ENCODE measurements around the gene CERS5.

DNA sequence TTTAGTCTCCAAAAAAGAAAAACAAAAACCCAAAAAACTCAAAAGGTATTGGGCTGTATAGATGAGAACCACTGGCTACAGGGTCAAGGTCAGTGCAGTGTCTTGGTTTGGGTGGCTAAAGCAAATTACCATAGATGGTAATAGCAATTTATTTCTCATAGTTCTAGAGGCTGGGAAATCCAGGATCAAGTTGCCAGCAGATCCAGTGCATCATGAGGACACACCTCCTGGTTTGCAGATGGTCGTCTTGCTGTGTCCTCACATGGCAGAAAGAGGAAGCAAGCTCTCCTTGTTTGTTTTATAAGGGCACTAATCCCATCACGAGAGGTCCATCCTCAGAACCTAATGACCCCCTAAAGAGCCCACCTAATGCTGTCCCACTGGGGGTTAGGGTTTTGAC, 44.0 kb downstream of the CERS5 start:
- no peak for TF ChIP-seq EP300 (IDR thresholded peaks at IDR 0.05; ENCODE audit: borderline replicate concordance in 1 of 2, control insufficient read depth in 1 of 2, low read depth in 2 of 2, low read length in 2 of 2)
- TF ChIP-seq, protein P1, sequence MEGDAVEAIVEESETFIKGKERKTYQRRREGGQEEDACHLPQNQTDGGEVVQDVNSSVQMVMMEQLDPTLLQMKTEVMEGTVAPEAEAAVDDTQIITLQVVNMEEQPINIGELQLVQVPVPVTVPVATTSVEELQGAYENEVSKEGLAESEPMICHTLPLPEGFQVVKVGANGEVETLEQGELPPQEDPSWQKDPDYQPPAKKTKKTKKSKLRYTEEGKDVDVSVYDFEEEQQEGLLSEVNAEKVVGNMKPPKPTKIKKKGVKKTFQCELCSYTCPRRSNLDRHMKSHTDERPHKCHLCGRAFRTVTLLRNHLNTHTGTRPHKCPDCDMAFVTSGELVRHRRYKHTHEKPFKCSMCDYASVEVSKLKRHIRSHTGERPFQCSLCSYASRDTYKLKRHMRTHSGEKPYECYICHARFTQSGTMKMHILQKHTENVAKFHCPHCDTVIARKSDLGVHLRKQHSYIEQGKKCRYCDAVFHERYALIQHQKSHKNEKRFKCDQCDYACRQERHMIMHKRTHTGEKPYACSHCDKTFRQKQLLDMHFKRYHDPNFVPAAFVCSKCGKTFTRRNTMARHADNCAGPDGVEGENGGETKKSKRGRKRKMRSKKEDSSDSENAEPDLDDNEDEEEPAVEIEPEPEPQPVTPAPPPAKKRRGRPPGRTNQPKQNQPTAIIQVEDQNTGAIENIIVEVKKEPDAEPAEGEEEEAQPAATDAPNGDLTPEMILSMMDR (IDR thresholded peaks at IDR 0.05 in 2 of 3, conservative IDR thresholded peaks at IDR 0.05 in 1 of 3; ENCODE audit: control insufficient read depth in 2 of 3, extremely low read depth in 1 of 3, insufficient read depth in 1 of 3, low read depth in 3 of 3, low read length in 3 of 3): no peak
- TF ChIP-seq NBN (IDR thresholded peaks at IDR 0.05): no peak
- TF ChIP-seq POLR2A (IDR thresholded peaks at IDR 0.05; ENCODE audit: low read depth, low read length): no peak
- TF ChIP-seq POLR2AphosphoS5 (IDR thresholded peaks at IDR 0.05; ENCODE audit: low read length): no peak
- no peak for TF ChIP-seq TAF1 (IDR thresholded peaks at IDR 0.05; ENCODE audit: borderline replicate concordance, low read depth, low read length)
- TF ChIP-seq SIX5 (IDR thresholded peaks at IDR 0.05; ENCODE audit: low read depth, low read length, severe bottlenecking): no peak
- TF ChIP-seq IKZF1 (conservative IDR thresholded peaks at IDR 0.05): no peak
- TF ChIP-seq MTA3 (IDR thresholded peaks at IDR 0.05; ENCODE audit: borderline replicate concordance, low read length): no peak
- TF ChIP-seq NR2C1 (IDR thresholded peaks at IDR 0.05): no peak
- TF ChIP-seq, protein P2, sequence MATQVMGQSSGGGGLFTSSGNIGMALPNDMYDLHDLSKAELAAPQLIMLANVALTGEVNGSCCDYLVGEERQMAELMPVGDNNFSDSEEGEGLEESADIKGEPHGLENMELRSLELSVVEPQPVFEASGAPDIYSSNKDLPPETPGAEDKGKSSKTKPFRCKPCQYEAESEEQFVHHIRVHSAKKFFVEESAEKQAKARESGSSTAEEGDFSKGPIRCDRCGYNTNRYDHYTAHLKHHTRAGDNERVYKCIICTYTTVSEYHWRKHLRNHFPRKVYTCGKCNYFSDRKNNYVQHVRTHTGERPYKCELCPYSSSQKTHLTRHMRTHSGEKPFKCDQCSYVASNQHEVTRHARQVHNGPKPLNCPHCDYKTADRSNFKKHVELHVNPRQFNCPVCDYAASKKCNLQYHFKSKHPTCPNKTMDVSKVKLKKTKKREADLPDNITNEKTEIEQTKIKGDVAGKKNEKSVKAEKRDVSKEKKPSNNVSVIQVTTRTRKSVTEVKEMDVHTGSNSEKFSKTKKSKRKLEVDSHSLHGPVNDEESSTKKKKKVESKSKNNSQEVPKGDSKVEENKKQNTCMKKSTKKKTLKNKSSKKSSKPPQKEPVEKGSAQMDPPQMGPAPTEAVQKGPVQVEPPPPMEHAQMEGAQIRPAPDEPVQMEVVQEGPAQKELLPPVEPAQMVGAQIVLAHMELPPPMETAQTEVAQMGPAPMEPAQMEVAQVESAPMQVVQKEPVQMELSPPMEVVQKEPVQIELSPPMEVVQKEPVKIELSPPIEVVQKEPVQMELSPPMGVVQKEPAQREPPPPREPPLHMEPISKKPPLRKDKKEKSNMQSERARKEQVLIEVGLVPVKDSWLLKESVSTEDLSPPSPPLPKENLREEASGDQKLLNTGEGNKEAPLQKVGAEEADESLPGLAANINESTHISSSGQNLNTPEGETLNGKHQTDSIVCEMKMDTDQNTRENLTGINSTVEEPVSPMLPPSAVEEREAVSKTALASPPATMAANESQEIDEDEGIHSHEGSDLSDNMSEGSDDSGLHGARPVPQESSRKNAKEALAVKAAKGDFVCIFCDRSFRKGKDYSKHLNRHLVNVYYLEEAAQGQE (IDR thresholded peaks at IDR 0.05; ENCODE audit: low read depth, low read length): no peak
- no peak for TF ChIP-seq IRF3 (IDR thresholded peaks at IDR 0.05)
- TF ChIP-seq EZH2 (IDR thresholded peaks at IDR 0.05; ENCODE audit: borderline replicate concordance, control insufficient read depth, low read depth, low read length): no peak
